HT1080 (cell line): Measurements from ENCODE around the gene MVP. TPM values are rescaled to one million over a fixed set of nuclear protein-coding genes. Genes with fewer than 3 reads are reported as not detected.
"Not testable (repeated sequence)": the region's sequence is repeated elsewhere in the genome, so short reads cannot be mapped to it uniquely, and the experiment has no call there.

Source experiments
- DNase-seq: peaks from one replicate; pipeline ENCODE4 v3.0.0-alpha.2; 2015; ENCODE audit warnings: low read depth
- polyA plus RNA-seq, 2 experiments: library from polyadenylated mRNA; depleted of rRNA; stranded (reverse); fragments of >200 nt; gene quantifications; 2 replicates each; pipeline ENCODE4 v1.2.3, GENCODE V29; 2015
- total RNA-seq: library from RNA; depleted of rRNA; stranded (reverse); fragments of >200 nt; shearing (Covaris generic); gene quantifications from 2 replicates; pipeline ENCODE4 v1.2.3, GENCODE V29; 2014; rRNA removed

Gene MVP
- 96.4 and 101 TPM in 2 replicates for total RNA-seq
- polyA plus RNA-seq (2015; cell fraction: cytosol; rRNA removed): 62.6 and 63.6 TPM in 2 replicates
- polyA plus RNA-seq (2015; cell fraction: nucleus; rRNA removed): 226 TPM in 2 replicates

GRCh38 chr16:29820271-29820701, at the start of gene MVP:
TSS of gene MVP (plus strand) at chr16:29820462. CDS start at chr16:29830550, 10,088 bp downstream.
- peak; percentile 60 for DNase-seq

DNA sequence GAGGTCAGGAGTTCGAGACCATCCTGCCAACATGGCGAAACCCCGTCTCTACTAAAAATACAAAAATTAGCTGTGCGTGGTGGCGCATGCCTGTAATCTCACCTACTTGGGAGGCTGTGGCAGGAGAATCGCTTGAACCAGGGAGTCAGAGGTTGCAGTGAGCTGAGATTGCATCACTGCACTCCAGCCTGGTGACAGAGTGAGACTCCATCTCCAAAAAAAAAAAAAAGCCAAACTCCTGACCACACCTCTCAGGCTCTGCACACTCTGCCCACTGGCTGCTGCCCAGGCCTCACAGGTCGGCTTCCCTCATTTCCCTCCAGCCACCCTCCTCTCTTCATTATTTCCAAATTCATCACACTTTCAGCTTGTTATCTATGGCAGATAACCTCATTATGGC, 47.9 kb upstream of the MVP start:
- not testable (repeated sequence) for DNase-seq

DNA sequence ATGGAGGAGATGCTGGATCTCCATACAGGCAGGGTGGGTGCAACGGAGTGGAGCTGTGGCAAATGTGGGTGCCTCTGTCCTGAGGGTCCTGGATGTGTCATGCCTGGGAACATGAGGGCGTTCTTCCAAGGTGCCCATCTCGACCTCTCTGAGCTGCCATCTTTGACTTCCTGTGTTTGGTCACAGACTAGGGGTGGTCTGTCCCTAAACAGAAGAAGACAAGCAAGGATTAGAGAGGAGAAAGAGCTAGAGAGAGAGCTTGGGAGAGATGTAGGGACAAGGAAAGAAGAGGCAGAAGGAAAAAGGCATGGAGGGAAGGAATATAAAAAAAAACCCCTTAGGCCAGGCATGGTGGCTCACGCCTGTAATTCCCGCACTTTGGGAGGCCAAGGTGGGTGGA, 45.5 kb upstream of the MVP start:
- DNase-seq: no peak

- DNase-seq: peak; percentile 49
Observed at GRCh38 chr16:29775742-29776408, 44.4 kb upstream of the MVP start.

- no peak for DNase-seq
Observed at GRCh38 chr16:29777576-29778350, 42.5 kb upstream of the MVP start, which contains the start of gene ZG16. TSS of gene ZG16 (plus strand) at chr16:29778256. CDS start at chr16:29779267, 1,011 bp downstream.

DNA sequence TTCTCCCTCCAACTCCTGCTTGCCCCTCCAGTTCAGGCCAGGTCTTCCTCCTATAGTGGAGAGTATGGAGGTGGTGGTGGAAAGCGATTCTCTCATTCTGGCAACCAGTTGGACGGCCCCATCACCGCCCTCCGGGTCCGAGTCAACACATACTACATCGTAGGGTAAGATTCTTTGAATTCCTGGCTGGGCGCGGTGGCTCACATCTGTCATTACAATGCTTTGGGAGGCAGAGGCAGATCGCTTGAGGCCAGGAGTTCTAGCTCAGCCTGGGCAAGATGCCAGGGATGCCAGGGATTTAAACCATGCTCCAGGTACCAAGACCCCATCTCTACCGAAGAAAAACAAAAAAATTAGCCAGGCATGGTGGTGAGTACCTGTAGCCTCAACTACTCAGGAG, 40.8 kb upstream of the MVP start:
- DNase-seq: no peak

DNA sequence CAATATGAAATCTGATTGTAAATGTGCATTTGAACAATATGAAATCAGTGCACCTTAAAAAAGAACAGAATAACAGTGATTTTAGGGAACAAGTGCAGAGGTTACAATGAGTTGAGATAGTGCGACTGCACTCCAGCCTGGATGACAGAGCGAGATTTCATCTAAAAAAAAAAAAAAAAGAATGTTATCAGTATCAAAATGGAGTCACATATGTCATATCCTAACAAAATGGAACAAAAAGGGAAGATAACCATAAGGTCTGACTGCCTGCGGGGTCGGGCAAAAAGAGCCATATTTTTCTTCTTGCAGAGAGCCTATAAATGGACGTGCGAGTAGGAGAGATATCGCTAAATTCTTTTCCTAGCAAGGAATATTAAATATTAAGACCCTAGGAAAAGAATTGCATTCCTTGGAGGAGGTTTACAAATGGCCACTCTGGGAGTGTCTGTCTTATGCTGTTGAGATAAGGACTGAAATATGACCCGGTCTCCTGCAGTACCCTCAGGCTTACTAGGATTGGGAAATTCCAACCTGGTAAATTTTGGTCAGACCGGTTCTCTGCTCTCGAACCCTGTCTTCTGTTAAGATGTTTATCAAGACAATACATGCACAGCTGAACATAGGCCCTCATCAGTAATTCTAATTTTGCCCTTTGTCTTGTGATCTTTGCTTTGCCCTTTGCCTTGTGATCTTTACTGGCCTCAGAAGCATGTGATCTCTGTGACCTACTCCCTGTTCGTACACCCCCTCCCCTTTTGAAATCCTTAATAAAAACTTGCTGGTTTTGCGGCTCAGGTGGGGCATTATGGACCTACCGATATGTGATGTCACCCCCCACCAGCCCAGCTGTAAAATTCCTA, 36.9 kb upstream of the MVP start:
- not testable (repeated sequence) for DNase-seq

DNA sequence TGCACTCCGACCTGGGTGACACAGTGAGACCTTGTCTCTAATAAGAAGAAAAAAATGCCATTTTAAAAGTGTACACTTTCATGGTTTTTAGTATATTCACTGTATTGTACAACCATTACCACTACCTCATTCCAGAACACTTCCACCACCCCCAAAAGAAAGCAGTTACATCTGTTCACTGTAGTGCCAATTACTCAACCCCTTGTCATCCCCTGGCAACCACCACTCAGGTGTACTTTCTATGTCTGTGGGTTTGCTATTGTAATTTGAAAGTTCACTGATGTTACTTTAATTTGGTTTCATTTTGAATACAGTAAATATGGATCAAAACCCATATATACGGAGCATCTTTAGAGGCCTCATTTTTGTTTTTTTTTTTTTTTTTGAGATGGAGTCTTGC, 36.1 kb upstream of the MVP start:
- DNase-seq: no peak

DNA sequence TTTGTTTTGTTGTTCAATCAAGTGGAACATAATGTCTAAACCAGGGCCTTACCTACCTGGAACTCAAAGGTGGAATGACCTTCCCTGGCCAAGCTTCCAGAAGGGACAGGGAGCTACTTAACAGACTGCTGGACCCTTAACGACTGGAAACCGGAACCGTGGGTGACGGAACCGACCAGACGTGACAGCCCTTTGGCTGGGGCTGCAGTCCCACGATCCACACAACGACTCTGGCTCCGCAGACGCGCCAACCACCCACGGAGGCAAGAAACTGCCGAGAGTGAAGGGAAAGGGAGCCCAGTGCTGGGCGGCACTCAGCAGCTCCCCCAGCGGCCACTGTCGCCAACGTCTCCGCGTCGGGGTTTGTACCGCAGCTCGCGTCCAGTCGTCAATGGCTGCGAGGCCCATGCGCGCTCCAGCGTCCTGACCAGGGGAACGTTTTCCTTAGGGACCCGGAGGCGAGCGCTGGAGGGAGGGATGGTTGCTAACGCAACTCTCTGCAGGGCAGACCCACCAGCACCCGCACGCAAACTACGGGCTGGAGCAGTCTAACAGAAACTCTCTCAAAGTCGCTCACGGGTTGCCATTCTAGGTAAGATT, 35.3 kb upstream of the MVP start:
- DNase-seq: no peak

GRCh38 chr16:29787155-29787554, 33.1 kb upstream of the MVP start:
- not testable (repeated sequence) for DNase-seq

- DNase-seq: no peak
Observed at GRCh38 chr16:29789775-29790182, 30.5 kb upstream of the MVP start.

GRCh38 chr16:29790183-29790948, 29.9 kb upstream of the MVP start, which contains the start of gene KIF22:
TSS of gene KIF22 (plus strand) at chr16:29790751. CDS start at chr16:29790760, 9 bp downstream.
- DNase-seq: peak; percentile 98

DNA sequence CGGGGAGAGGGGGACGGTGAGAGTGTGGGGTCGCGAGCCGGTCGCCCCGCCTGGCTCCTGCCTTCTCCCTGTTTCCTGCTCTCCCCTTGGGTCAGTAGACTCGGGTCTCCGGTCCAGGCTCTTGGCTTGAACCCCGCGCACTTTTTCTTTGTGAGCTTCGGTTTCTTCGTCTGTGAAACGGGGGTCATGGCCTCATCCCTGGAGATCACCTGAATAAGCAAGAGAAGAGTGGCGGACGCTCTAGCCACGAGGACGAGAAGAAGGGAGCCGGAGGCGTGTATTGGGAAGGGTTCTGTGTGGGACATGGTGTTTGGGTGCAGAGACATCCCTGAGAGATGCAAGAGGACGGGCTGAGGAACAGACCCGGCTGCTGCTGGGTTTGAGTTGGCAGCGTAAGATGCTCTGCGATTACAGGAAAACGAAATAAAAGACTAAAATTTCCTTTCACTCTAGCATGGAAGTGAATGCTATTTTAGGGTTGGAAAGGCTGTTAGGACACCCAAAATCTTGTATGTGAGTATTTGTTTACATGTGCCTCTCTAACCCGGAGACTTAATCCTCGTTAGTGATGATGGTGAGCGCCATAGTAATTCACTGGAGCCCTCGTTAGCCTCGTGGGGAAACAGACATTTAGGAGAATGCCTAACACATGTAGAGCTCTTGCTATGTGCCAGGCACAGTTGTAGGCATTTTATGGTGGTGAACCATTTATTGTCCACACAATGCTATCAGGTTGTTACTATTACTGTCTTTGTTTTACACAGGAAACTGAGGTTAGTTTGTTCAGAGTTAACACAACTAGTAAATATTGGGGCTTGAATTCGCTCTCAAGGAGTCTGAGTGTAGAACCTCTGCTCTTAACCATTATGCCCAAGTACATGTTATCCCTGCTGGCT, 29.1 kb upstream of the MVP start:
- no peak for DNase-seq

- no peak for DNase-seq
Observed at GRCh38 chr16:29791845-29792807, 28.1 kb upstream of the MVP start.

DNA sequence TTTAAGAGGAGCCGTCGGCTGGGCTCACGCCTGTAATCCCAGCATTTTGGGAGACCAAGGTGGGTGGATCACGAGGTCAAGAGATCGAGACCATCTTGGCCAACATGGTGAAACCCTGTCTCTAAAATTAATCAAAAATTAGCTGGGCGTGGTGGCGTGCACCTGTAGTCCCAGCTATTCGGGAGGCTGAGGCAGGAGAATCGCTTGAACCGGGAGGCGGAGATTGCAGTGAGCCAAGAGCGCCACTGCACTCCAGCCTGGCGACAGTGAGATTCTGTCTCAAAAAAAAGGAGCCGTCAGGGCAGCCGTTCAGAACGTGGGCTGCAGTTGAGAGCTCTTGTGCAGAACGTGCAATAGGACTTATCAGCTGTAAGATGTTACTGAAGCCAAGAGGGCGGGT, 27.1 kb upstream of the MVP start:
- DNase-seq: not testable (repeated sequence)

DNA sequence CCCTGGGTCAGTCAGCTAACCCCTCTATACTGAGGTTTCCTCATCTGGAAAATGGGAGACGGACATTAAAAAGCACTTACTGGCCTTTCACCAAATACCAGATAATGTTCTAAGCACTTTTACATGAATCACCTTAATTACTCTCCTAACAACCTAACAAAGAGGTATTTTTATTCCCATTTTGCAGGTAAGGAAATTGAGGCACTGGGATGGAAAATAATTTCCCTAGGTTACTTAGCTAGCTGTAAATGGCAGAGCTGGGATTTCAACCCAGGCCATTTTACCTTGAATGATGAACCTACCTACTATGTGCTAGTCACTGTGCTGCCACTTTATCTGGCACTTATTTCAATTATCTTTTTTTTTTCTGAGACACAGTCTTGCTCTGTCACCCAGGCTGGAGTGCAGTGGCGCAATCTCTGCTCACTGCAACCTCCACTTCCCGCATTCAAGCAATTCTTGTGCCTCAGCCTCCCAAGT, 26.0 kb upstream of the MVP start:
- no peak for DNase-seq

DNA sequence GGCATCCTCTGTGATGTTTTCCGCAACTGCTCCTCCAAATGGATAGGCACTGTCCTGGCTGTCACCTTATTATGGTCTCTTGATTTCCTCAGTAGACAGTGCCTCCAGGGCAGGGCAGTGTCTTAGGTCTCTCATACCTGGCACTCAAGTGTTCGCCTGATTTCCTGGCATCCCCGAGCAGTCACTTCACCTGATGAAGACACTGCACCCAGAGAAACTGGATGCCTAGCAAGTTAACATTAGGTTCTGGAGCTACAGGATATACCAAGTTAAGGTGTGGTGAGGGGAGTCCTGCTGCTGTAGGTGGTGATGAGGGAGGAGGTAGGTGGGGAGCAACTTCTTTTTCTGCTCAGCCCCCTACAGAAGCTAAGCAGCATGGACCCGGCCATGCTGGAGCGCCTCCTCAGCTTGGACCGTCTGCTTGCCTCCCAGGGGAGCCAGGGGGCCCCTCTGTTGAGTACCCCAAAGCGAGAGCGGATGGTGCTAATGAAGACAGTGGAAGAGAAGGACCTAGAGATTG, 17.8 kb upstream of the MVP start:
- DNase-seq: no peak

- no peak for DNase-seq
Observed at GRCh38 chr16:29804020-29804419, 16.2 kb upstream of the MVP start.
